ENCODE measurements around the gene CENPA.

The CENPA gene

GRCh38 chr2:26763019-26763418 lies 22.8 kb upstream of the CENPA start:
- no peak for DNase-seq

DNA sequence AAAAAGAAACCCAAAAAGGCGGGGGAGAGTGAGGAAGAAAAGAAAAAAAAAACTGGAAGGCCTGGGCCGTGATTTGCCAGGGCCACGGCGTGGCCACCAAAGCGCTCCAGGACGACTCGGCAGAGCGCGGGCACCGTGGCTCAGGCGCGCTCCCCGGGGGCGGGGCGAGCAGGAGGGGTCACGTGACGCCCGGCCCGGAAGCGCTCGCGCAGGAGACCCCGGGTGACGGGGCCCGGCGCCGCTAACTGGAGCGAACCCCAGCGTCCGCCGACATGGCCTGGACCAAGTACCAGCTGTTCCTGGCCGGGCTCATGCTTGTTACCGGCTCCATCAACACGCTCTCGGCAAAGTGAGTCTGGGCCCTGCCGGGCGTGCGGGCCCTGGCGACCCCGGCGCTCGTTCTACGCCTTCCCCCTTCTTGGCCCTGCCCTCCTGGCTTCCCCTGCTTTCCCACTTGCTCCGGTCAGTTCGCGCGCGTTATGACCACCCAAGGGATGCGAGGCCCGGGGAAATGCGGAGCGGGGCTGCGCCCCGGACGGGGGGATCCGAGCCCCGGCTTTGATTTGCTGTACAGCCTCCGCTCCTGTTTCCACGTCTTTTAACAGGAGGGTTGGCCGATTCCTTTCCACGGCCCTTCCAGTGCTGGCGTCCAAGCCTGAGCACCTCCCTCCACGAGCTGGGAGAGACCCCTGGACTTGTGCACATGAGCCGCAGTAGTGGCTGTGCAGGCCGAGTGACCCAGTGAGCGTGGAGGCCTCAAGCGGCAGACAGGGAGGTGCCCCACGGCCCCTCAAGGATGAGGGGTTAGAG lies 21.6 kb upstream of the CENPA start, which contains the start of gene SLC35F6:
Gene SLC35F6 (plus strand): TSS at position 207 of the 810 bp plus-strand sequence. CDS start 66 bp downstream, at position 273.
- peak; percentile 82 for DNase-seq

DNA sequence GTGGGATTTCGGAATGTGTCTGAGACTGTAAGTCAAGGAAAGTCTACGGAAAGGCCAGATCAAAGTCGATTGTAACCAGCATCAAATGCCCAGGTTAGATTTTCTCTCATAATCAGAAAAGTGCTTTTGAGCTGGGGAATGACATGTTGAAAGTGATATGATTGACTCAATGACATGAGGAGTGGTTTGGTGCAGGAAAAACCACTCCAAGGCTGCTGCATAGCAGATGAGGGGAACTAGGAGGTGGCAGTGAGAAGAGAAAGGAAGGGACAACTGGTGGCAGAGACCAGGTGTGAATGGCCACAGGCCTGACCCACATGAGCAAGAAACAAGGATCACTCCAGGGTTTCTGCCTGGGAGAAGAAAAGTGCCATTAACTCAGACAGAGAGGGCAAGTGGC lies 20.9 kb upstream of the CENPA start:
- no peak for DNase-seq

GRCh38 chr2:26765475-26766200 lies 20.2 kb upstream of the CENPA start:
- no peak for DNase-seq

DNA sequence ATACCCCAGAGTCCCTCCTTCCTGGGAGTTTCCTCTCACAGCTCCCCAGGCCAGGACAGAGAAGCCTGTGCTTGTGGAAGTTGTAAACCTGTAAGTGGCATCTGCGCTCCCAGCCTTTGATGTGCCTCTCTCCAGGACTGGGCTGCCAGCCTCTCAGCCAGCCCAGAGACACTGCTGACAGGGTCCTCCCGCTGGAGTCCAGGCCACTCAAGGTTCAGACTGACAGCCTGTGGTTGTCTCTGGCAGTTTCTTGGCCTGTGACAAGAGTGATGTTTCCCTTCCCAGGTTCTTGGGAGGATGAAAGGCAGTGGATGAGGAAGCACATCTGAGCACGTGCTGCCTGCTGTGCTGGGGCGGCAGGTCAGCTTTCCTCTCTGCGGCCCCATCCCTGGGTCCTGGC lies 18.7 kb upstream of the CENPA start:
- no peak for DNase-seq

DNA sequence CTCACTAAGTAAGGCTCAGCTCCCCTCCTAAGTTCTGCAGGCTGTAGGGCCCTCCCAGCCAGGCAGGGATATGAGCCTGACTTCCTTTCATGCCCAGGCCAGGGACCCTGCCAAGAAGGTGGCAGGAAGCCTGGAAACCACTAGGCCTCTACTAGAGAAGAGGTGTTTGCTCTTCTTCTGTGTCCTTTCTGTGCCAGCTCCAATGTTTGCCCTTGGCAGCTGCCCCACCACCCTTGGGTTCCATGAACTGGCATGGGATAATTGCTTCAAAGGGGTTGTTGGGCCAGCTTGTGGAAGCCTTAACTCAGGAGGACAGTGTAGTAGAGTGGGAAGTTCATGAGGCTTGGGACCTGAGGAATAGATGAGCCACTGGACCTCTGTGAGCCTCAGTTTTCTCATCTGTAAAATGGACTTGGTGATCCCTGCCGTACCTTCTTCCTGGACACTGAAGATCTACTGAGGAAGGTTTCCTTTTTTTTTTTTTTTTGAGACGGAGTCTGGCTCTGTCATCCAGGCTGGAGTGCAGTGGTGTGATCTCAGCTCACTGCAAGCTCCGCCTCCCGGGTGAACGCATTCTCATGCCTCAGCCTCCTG lies 17.9 kb upstream of the CENPA start:
- no peak for DNase-seq

GRCh38 chr2:26768759-26769088 lies 17.1 kb upstream of the CENPA start:
- no peak for DNase-seq

GRCh38 chr2:26769089-26769761 lies 16.6 kb upstream of the CENPA start:
- peak; percentile 78 for DNase-seq

- no peak for DNase-seq
Observed at GRCh38 chr2:26770986-26771586, 14.8 kb upstream of the CENPA start.

DNA sequence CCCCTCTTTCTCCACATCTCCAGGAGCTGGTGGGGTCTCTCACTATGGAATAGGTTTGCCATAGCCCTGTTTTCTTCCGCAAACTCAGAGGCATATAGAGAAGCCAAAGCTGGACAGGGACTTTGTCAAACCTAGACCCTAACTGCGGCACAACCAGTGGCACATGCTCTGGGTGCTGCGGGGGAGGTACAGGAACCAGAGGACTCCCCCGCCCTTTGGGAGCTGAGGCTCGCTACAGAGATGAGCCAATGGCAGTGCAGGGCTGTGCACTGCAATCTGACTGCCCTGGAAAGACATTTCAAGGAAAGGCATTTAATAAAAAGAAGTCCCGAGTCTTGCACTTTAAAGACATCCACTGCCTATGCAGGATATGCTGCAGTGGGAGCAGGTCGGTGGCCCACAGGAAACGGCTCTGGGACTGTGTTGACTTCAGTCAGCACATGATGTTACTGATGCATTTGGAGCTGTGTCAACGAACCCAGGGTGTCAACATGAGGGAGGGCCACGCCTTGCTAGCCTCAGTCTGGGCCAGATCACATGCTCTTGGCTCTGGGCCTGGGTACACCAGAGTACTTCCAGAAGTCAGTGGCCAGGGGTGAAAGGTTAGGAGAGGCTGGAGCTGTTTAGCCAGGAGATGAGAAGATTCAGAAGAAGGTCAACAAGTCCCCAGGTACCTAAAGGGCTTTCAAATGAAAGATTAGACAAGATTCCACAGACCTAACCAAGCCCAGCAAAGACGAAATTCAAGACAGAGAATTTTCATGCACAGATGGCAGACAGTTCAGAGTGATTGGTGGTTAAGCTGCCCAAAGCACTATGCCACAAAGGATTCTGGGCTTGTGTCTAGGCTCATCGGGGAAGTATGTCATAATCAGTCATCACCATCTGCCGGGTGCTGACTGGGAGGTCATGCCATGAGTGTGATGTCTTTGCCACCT lies 13.5 kb upstream of the CENPA start:
- DNase-seq = peak; percentile 22

GRCh38 chr2:26776195-26776800 lies 9.6 kb upstream of the CENPA start:
- no peak for DNase-seq

DNA sequence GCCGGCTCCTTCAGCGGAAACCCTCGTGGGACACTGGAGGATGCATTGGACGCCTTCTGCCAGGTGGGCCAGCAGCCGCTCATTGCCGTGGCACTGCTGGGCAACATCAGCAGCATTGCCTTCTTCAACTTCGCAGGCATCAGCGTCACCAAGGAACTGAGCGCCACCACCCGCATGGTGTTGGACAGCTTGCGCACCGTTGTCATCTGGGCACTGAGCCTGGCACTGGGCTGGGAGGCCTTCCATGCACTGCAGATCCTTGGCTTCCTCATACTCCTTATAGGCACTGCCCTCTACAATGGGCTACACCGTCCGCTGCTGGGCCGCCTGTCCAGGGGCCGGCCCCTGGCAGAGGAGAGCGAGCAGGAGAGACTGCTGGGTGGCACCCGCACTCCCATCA lies 7.8 kb upstream of the CENPA start:
- DNase-seq = no peak

DNA sequence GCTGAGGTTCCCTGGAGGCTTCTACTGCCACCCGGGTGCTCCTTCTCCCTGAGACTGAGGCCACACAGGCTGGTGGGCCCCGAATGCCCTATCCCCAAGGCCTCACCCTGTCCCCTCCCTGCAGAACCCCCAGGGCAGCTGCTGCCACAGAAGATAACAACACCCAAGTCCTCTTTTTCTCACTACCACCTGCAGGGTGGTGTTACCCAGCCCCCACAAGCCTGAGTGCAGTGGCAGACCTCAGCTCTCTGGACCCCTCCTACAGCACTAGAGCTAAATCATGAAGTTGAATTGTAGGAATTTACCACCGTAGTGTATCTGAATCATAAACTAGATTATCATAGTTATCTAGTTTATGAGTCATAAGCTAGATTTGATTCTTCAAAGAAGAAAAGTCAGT lies 7.3 kb upstream of the CENPA start:
- no peak for DNase-seq

DNA sequence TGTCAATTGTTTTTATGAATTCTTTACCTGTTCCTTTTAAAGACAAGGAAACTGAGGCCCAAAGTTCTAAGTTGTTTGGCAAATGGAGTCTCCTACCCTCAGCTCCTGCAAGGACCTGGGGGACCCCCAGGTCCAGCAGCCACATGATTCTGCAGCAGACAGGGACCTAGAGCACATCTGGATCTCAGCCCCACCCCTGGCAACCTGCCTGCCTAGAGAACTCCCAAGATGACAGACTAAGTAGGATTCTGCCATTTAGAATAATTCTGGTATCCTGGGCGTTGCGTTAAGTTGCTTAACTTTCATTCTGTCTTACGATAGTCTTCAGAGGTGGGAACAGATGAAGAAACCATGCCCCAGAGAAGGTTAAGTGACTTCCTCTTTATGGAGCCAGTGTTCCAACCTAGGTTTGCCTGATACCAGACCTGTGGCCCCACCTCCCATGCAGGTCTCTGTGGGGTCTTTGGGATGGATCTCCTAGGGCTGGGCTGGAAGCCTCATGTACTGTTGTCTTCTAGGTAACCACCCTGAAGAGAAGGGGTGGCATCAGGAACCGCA lies 5.6 kb upstream of the CENPA start:
- DNase-seq = no peak

- DNase-seq = no peak
Observed at GRCh38 chr2:26782876-26783704, 2.8 kb upstream of the CENPA start.

- DNase-seq = no peak
Observed at GRCh38 chr2:26784570-26785234, 1.2 kb upstream of the CENPA start.

GRCh38 chr2:26786207-26787028 lies 562 bp downstream of the CENPA start:
- no peak for DNase-seq

DNA sequence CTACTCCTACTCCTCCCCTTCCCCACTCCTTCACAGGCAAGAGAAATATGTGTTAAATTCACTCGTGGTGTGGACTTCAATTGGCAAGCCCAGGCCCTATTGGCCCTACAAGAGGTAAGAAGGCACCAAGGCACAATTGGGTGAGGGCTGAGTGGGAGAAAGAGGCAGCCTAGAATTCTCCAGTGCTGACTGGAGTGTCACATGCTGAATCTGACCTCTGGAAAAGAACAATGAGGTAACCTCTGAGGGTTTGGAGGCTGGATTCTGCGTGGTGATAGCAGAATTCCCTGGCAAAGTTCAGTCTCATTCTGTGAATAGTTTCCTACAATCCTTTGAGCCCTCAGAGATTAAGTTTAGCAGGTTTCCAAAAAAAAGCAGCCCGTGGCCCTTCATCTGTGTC lies 6.9 kb downstream of the CENPA start:
- no peak for DNase-seq

DNA sequence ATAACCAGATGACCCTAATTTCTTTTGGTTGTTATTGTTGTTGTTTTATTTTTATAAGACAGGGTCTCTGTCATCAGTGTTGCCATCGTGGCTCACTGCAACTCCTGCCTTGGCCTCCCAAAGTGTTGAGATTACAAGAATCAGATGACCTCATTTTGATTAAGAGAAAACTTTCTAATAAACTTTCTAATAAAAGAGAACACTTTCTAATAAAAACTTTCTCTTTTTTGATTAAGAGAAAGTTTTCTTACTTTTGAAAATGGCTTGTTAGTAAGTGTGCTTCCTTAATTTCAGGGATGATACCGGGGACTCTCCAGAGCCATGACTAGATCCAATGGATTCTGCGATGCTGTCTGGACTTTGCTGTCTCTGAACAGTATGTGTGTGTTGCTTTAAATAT lies 7.7 kb downstream of the CENPA start:
- no peak for DNase-seq

Measured in CD4-positive, alpha-beta T cell treated with Interleukin-15 for 1 hour (primary cell).